Dermis blood vessel endothelial cell (primary cell): ENCODE data around the gene OR5P2. TPM values are rescaled to one million over a fixed set of nuclear protein-coding genes. Genes with fewer than 3 reads are reported as not detected.
"Not testable (repeated sequence)": the region's sequence is repeated elsewhere in the genome, so short reads cannot be mapped to it uniquely, and the experiment has no call there.

Experiments used
- DNase-seq: peaks from one replicate; pipeline ENCODE4 v3.0.0; 2010
- total RNA-seq: library from RNA; depleted of rRNA; stranded (reverse); fragments of >200 nt; gene quantifications from 2 replicates; pipeline ENCODE4 v1.2.3, GENCODE V29; 2014

Gene OR5P2, protein sequence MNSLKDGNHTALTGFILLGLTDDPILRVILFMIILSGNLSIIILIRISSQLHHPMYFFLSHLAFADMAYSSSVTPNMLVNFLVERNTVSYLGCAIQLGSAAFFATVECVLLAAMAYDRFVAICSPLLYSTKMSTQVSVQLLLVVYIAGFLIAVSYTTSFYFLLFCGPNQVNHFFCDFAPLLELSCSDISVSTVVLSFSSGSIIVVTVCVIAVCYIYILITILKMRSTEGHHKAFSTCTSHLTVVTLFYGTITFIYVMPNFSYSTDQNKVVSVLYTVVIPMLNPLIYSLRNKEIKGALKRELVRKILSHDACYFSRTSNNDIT
- not detected in 2 replicates for total RNA-seq

DNA sequence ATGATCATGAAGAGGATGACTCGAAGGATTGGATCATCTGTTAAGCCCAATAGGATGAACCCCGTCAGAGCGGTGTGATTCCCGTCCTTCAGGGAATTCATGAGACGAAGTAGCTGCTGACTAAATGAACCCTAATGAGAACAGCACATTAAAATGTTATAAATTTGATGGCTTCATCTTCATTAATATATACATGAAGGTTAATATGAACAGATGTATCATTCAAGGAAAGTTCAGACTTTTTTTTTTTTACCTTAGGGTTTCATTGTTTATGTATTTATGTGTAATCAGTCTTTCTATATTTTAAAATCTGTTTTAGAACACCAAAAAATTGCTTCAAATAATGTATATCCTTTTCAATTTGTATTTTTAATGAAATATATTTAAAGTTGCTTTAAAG lies at the start of gene OR5P2:
TSS of gene OR5P2 (minus strand) at position 101 of the 400 bp plus-strand sequence. CDS start at position 101, 0 bp downstream.
- DNase-seq = no peak

GRCh38 chr11:7846003-7846402 lies 49.3 kb upstream of the OR5P2 start:
- no peak for DNase-seq

DNA sequence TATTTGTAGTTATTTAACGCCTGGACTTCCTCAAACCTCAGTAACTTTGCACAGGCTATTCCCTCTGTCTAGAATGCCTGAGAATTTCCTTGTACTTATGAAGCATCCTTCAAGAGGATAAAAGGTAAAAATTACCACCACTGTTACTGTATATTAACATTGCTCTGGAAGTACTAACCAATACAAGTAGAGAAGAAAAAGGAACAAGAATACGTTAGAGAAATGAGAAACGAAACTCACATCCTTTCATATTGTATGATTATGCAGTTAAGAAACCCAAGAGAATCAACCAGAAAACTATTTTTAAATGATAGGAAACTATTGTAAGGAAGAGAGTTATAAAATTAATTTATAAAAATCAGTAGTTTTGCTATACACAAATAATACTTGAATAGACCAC lies 48.2 kb upstream of the OR5P2 start:
- DNase-seq = no peak

DNA sequence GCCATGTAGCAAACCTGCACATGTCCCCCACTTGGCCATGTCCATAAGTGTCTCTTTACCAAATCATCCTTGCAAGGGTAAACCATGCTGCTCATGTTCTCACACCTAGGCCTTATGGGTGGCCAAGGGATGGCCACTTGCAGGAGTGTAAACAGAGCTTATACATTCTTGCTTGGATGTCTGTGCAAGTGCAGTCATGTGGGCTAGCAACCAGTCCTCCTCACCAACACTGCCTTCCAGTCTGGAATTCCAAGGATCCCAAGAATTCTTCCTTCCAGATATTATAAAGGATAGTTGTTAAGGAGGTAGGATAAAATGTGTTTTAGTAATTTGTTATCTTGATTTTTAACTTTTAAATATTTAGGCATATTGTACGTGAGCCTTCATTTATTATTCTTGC lies 47.8 kb upstream of the OR5P2 start:
- no peak for DNase-seq

GRCh38 chr11:7840578-7840977 lies 43.8 kb upstream of the OR5P2 start:
- DNase-seq = no peak

- DNase-seq = no peak
Observed at GRCh38 chr11:7833527-7833926, 36.8 kb upstream of the OR5P2 start.

DNA sequence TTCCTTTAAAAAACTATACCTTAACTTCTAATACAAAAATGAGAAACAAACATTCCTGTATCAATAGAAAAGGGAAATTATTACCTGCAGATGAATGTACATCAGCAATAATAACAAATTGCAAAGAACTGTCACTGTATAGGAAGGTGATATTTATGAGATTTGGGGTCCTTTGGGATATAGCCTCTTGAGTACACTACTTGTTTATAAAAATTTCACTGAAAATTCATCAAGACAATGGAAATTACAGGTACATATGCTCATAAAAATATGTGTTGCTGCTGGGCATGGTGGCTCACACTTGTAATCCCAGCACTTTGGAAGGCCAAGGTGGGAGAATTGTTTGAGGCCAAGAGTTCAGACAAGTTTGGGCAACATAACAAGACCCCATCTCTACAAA lies 34.0 kb upstream of the OR5P2 start, which contains the start of gene OR5P3:
TSS of gene OR5P3 (minus strand) at position 101 of the 400 bp plus-strand sequence.
- DNase-seq = no peak

DNA sequence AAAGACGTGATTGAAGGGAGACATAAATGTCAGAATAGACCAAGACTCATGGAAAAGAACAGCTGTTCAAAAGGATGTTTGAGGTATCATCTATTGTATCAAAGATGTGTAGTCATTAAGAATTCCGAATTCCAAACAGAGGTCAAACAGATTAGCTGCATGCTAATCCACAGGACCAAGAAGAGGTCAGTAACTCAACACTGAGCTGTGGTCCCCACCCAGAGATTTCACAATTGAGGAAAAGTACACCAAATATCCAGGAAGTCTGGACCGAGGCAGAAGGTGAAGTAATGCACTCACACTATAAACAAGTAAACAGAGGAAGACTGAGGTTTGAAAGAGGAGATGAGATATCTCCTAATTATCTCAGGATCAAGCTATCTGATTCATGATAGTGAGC lies 29.6 kb upstream of the OR5P2 start:
- DNase-seq = no peak

- DNase-seq = not testable (repeated sequence)
Observed at GRCh38 chr11:7820417-7820816, 23.7 kb upstream of the OR5P2 start.

DNA sequence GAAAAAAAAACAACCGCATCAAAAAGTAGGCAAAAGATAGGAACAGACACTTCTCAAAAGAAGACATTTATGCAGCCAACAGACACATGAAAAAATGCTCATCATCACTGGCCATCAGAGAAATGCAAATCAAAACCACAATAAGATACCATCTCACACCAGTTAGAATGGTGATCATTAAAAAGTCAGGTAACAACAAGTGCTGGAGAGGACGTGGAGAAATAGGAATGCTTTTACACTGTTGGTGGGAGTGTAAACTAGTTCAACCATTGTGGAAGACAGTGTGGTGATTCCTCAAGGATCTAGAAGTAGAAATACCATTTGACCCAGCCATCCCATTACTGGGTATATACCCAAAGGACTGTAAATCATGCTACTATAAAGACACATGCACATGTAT lies 18.2 kb upstream of the OR5P2 start:
- not testable (repeated sequence) for DNase-seq

- DNase-seq = not testable (repeated sequence)
Observed at GRCh38 chr11:7810301-7810700, 13.6 kb upstream of the OR5P2 start.

DNA sequence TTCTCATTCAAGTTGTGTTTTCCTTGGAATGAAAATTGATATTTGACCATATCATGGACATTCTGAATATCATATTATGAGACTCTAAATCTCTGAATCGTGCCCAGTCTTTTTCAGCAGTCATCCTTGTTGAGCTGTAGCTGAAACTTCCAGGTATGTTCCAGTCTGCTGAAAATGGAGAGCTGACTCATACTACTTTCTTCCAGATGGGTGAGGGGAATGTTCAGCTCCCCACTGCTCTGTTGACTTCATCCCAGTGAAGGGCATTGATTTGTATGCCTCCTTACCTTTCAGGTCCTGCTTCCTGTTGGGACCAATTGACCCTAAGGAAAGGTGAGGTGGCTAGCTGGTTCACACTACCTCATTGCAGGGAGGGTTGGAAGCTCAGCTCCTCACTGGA lies 3.5 kb downstream of the OR5P2 start:
- DNase-seq = no peak

GRCh38 chr11:7787239-7787638 lies 9.5 kb downstream of the OR5P2 start:
- DNase-seq = no peak

DNA sequence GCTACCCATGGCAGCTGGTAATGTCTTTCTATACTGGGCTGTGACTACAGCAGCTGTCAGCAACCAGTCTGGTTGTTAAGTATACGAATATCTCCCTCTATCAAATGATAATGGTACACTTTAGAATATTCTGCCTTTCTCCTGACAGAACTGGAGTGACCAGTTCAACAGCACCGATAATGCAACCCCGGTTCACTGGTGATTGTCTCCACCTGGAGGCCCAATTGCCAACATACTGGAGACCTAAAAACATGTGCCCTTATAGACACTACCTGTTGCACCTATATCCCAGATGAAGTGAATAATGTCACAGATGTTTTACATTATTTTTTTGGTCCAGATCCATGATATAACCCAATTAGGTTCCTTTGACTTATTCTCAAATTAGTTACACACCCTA lies 21.1 kb downstream of the OR5P2 start:
- no peak for DNase-seq

DNA sequence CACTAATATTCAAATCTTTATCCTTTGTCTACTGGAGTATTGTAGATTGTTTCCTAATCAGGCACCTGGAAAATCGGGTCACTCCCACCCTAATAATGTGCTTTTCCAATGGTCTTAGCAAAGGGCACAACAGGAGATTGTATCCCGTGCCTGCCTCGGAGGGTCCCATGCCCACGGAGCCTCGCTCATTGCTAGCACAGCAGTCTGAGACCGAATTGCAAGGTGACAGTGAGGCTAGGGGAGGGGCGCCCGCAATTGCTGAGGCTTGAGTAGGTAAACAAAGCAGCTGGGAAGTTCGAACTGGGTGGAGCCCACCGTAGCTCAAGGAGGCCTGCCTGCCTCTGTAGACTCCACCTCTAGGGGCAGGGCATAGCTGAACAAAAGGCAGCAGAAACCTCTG lies 32.4 kb downstream of the OR5P2 start:
- DNase-seq = not testable (repeated sequence)

- DNase-seq = no peak
Observed at GRCh38 chr11:7759010-7759409, 37.7 kb downstream of the OR5P2 start.

- DNase-seq = no peak
Observed at GRCh38 chr11:7749456-7749855, 47.3 kb downstream of the OR5P2 start.

Other genes starting within 250 kb of the OR5P2 start
- 0.47 TPM in 1 of 2 replicates, not detected in the other for gene CYB5R2, start 123.4 kb downstream of the OR5P2 start, total RNA-seq
- gene OVCH2, start 90.5 kb downstream of the OR5P2 start, total RNA-seq = not detected in 2 replicates
- gene OR5P3, start 33.9 kb upstream of the OR5P2 start, total RNA-seq = not detected in 2 replicates
- not detected in 2 replicates for gene OR10A6, start 134.3 kb upstream of the OR5P2 start, total RNA-seq
- not detected in 2 replicates for gene OR10A3, start 144.8 kb upstream of the OR5P2 start, total RNA-seq
- under 0.01 TPM in 1 of 2 replicates, not detected in the other for gene NLRP10, start 168.5 kb upstream of the OR5P2 start, total RNA-seq
- gene EIF3F, start 190.4 kb upstream of the OR5P2 start, total RNA-seq = 240 and 255 TPM in 2 replicates